Measurements from ENCODE around the gene ATXN1. TPM values are rescaled to one million over a fixed set of nuclear protein-coding genes. Genes with fewer than 3 reads are reported as not detected.

The ATXN1 gene
- total and polyA plus RNA-seq, 2 of the 13 experiments (the other 11 are each of a cell fraction or from before 2014, with no cell fraction given) = 20.7 to 39.5 TPM

- TF ChIP-seq HMGXB4 (CRISPR knock-in tag; IDR thresholded peaks at IDR 0.05; ENCODE audit: borderline replicate concordance in 1 of 2, low read depth in 1 of 2) (peak in 1 of 2 experiments; percentile 67; a peak in 1 of 4 replicates), ZNF7 (CRISPR knock-in tag; IDR thresholded peaks at IDR 0.05) (no peak), GZF1 (CRISPR knock-in tag; IDR thresholded peaks at IDR 0.05) (no peak), ZNF383 (CRISPR knock-in tag; IDR thresholded peaks at IDR 0.05; ENCODE audit: borderline replicate concordance) (no peak), CSRNP2 (CRISPR knock-in tag; conservative IDR thresholded peaks at IDR 0.05; ENCODE audit: low read depth) (no peak), KDM3A (CRISPR knock-in tag; IDR thresholded peaks at IDR 0.05; ENCODE audit: low read depth) (0 out of 2 replicates have a peak, but pooled peaks have one; percentile 50), ZNF878 (CRISPR knock-in tag; IDR thresholded peaks at IDR 0.05) (no peak), ZFP91 (CRISPR knock-in tag; IDR thresholded peaks at IDR 0.05; ENCODE audit: borderline replicate concordance) (peak; percentile 58; the same call in 1 of the 2 replicates), ZNF773 (CRISPR knock-in tag; IDR thresholded peaks at IDR 0.05; ENCODE audit: borderline replicate concordance) (no peak), ZNF138 (CRISPR knock-in tag; IDR thresholded peaks at IDR 0.05; ENCODE audit: low read depth) (no peak), THAP11 (CRISPR knock-in tag; IDR thresholded peaks at IDR 0.05) (peak; percentile 21; the same call in 1 of the 2 replicates), MED8 (CRISPR knock-in tag; IDR thresholded peaks at IDR 0.05; ENCODE audit: insufficient replicate concordance) (no peak), ZNF17 (CRISPR knock-in tag; IDR thresholded peaks at IDR 0.05) (no peak), ZNF460 (CRISPR knock-in tag; IDR thresholded peaks at IDR 0.05; ENCODE audit: borderline replicate concordance) (no peak), XBP1 (CRISPR knock-in tag; IDR thresholded peaks at IDR 0.05) (no peak), KDM4B (CRISPR knock-in tag; IDR thresholded peaks at IDR 0.05) (0 out of 2 replicates have a peak, but pooled peaks have one; percentile 26), MXD3 (CRISPR knock-in tag; IDR thresholded peaks at IDR 0.05) (0 out of 2 replicates have a peak, but pooled peaks have one; percentile 39), FOXO1 (CRISPR knock-in tag; IDR thresholded peaks at IDR 0.05) (0 out of 2 replicates have a peak, but pooled peaks have one; percentile 24), ZNF558 (CRISPR knock-in tag; IDR thresholded peaks at IDR 0.05; ENCODE audit: borderline replicate concordance) (no peak), ZNF292 (CRISPR knock-in tag; IDR thresholded peaks at IDR 0.05; ENCODE audit: borderline replicate concordance, low read depth) (no peak), STAG1 (CRISPR knock-in tag; IDR thresholded peaks at IDR 0.05) (peak; percentile 90), MTF2 (CRISPR knock-in tag; IDR thresholded peaks at IDR 0.05; ENCODE audit: borderline replicate concordance) (0 out of 2 replicates have a peak, but pooled peaks have one; percentile 35), RAD21 (CRISPR knock-in tag; IDR thresholded peaks at IDR 0.05) (peak; percentile 86), KDM5B (CRISPR knock-in tag; IDR thresholded peaks at IDR 0.05; ENCODE audit: borderline replicate concordance) (peak; percentile 37; the same call in 1 of the 2 replicates)
Observed at GRCh38 chr6:16286151-16286522, 475.1 kb downstream of the ATXN1 start (continued).
